ENCODE measurements around the gene H2BW1. TPM values are rescaled to one million over a fixed set of nuclear protein-coding genes. Genes with fewer than 3 reads are reported as not detected.

Gene H2BW1, protein sequence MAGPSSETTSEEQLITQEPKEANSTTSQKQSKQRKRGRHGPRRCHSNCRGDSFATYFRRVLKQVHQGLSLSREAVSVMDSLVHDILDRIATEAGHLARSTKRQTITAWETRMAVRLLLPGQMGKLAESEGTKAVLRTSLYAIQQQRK
- not detected in 2 replicates for total RNA-seq

DNA sequence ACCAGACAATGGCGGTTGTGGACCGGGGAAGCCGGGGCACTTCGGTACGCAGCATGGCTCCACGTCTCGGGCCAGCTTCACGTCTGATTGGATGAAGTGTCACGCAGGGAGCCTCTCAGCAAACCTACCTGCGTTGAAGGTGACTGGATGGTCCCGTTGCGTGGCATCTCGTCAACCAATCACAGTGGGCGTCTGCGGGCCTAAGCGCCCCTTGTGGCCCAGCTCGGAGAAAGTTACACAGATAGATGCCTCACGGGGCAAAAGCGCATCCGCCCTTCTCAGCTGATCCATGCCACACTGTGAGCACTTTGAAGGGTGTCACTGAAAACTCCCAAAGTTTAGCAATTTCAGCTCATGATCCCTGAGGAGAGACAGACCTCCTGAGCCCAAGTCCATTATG, at the start of gene H2BW1:
Gene H2BW1 (minus strand): TSS at position 103 of the 400 bp plus-strand sequence. CDS start 132 bp downstream, outside the sequence.

DNA sequence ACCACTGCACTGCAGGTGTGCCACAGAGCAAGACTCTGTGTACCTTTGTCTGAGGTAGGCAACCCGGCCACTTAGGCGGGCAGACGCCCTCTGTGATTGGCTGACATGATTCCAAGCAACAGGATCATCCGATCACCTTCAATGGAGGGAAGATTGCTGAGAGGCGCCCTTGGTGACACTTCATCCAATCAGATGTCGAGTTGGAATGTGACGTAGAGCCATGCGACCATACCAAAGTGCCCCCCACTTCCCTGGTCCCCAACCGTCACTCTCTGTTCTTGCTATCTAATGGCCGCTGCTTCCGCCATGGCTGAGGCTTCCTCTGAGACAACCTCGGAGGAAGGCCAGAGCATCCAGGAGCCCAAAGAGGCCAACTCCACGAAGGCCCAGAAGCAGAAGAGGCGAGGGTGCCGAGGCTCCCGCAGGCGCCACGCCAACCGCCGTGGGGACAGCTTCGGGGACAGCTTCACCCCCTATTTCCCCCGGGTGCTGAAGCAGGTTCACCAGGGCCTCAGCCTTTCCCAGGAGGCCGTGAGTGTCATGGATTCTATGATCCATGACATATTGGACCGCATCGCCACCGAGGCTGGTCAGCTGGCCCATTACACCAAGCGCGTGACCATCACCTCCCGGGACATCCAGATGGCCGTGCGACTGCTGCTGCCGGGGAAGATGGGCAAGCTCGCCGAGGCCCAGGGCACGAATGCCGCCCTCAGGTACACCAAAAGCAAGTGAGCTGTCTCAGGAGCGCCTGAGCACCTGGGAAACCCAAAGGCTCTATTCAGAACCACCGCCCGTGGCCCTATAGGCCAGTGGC, 26.4 kb upstream of the H2BW1 start, which contains the start of gene H2BW2:
Gene H2BW2 (plus strand): TSS at position 268 of the 817 bp plus-strand sequence. CDS start 39 bp downstream, at position 307.

DNA sequence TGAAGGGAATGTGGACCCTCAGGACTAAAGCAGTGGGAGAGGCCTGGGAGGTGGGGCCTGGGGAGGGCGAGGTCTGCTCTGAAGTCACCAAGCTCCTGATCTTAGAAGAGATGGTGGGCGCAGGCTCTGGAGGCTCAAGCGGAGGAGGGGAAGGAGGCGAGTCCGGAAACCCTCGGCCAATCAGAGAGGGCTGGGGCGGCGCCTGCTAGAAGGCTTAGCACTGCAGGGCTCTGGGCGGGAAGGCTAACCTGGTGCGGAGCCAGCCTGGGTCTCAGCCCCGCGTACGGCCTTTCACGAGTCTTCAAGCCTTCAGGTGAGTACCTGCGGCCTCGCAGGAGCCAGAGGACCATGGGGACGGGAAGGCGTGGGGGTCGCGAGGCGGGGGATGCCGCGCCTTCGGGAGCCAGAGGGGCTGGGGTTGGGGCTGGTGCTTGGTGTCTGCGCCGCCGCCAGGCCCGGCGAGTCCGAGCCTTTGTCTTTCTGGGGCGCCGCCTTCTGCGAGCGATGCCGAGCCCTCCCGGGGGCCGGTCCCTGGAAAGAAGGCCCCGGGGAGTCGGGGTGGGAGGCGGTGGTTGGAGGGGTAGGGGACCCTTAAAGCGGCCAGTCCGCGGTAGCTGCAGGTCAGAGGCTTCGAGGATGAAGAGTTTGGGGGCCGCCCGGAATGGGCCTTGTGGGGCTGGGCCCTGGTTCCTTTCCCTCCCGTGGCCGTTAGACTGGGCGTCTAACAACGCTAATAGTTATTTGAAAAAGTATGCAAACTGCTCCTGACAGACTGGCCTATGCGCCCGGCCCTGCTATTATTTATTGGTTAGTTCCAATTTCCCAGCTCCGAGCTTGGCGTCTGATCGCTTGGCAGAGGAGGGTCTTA, 50.9 kb downstream of the H2BW1 start, which contains the start of gene TMSB15B:
Gene TMSB15B (plus strand): TSS at position 217 of the 868 bp plus-strand sequence.

Other genes starting within 250 kb of the H2BW1 start
- gene PLP1, start 236.9 kb downstream of the H2BW1 start, total RNA-seq, result 0.86 TPM in 1 of 2 replicates, not detected in the other
- gene RAB9B, start 181.5 kb downstream of the H2BW1 start, total RNA-seq, result 0.91 and 2.1 TPM in 2 replicates
- 2.4 and 3.4 TPM in 2 replicates for gene TMSB15B, start 51.1 kb downstream of the H2BW1 start, total RNA-seq
- not detected in 2 replicates for gene H2BW2, start 26.2 kb upstream of the H2BW1 start, total RNA-seq
- gene TMSB15C, start 62.5 kb upstream of the H2BW1 start, total RNA-seq, result 2.5 TPM in 2 replicates
- gene ZCCHC18, start 98.8 kb upstream of the H2BW1 start, total RNA-seq, result 0.22 and 0.26 TPM in 2 replicates
- gene SLC25A53, start 143.3 kb upstream of the H2BW1 start, total RNA-seq, result 7.1 and 12.3 TPM in 2 replicates
- 21.5 and 23.7 TPM in 2 replicates for gene FAM199X, start 152.7 kb upstream of the H2BW1 start, total RNA-seq
- not detected in 2 replicates for gene ESX1, start 241.2 kb upstream of the H2BW1 start, total RNA-seq